PC-9 (cell line): ENCODE measurements around the gene RAB31. TPM values are rescaled to one million over a fixed set of nuclear protein-coding genes. Genes with fewer than 3 reads are reported as not detected.
"Not testable (repeated sequence)": the region's sequence is repeated elsewhere in the genome, so short reads cannot be mapped to it uniquely, and the experiment has no call there.

Experiments
- BruUV-seq: library from RNA; stranded (reverse); fragments of 400-500 nt; replicated peaks from 2 replicates; lab custom pipeline; 2021; lab: Mats Ljungman, UMichigan
- CTCF ChIA-PET: fragments of 300-600 bp; sonication (Branson Sonifier 250); formaldehyde crosslinking; loops from one replicate; lab custom pipeline; 2022; ENCODE audit warnings: antibody characterized with exemption; lab: Charles Lee
- POLR2A ChIA-PET: fragments of 300-600 bp; sonication (Branson Sonifier 250); formaldehyde crosslinking; loops from one replicate; lab custom pipeline; 2022; ENCODE audit warnings: antibody characterized with exemption; ENCODE audit not compliant: unreplicated experiment; lab: Charles Lee
- DNase-seq, 2 experiments: peaks; one replicate each; pipeline versions ENCODE4 v3.0.0 to v3.0.0-alpha.2; 2015 to 2022; ENCODE audit warnings: mixed read lengths in 1 of 2
- H2AFZ ChIP-seq: fragments of 200-600 bp; sonication (generic); 2 replicates; pipeline ENCODE4 v1.8.1; 2017; ENCODE audit warnings: antibody characterized with exemption
- H3F3A ChIP-seq: fragments of 200-600 bp; sonication (generic); 2 replicates; pipeline ENCODE4 v1.8.1; 2017; ENCODE audit warnings: antibody characterized with exemption, mild to moderate bottlenecking, low read depth; ENCODE audit not compliant: insufficient read depth
- H3K27ac ChIP-seq: fragments of 200-600 bp; sonication (generic); 2 replicates; pipeline ENCODE4 v1.6.1; 2016; ENCODE audit warnings: mixed run types
- H3K27me3 ChIP-seq: fragments of 200-600 bp; sonication (generic); 2 replicates; pipeline ENCODE4 v1.6.1; 2016; ENCODE audit warnings: low read depth, mixed run types; ENCODE audit not compliant: insufficient read depth
- H3K36me3 ChIP-seq: fragments of 200-600 bp; sonication (generic); 2 replicates; pipeline ENCODE4 v1.6.1; 2016; ENCODE audit warnings: low read depth, mixed run types
- H3K4me1 ChIP-seq: fragments of 200-600 bp; sonication (generic); replicated peaks from 2 replicates; pipeline ENCODE4 v1.6.1; 2016; ENCODE audit warnings: mixed run types; ENCODE audit not compliant: insufficient read depth
- H3K4me2 ChIP-seq: fragments of 200-600 bp; sonication (generic); 2 replicates; pipeline ENCODE4 v1.6.1; 2017; ENCODE audit warnings: mixed run types
- H3K4me3 ChIP-seq: fragments of 200-600 bp; sonication (generic); 2 replicates; pipeline ENCODE4 v1.6.1; 2016; ENCODE audit warnings: mixed run types
- H3K79me2 ChIP-seq: fragments of 200-600 bp; sonication (generic); 2 replicates; pipeline ENCODE4 v1.6.1; 2017; ENCODE audit warnings: low read depth, mixed run types
- H3K9me2 ChIP-seq: fragments of 200-600 bp; sonication (generic); 2 replicates; pipeline ENCODE4 v1.8.1; 2017; ENCODE audit warnings: mild to moderate bottlenecking; ENCODE audit not compliant: insufficient read depth
- H3K9me3 ChIP-seq: fragments of 200-600 bp; sonication (generic); 2 replicates; pipeline ENCODE4 v1.8.1; 2016; ENCODE audit warnings: low read depth; ENCODE audit not compliant: insufficient read depth
- H4K20me1 ChIP-seq: fragments of 200-600 bp; sonication (generic); 2 replicates; pipeline ENCODE4 v1.8.1; 2017; ENCODE audit not compliant: insufficient read depth
- CTCF ChIP-seq: fragments of 200-600 bp; sonication (generic); conservative IDR thresholded peaks from 2 replicates; pipeline ENCODE4 v1.6.1; 2017; ENCODE audit warnings: mixed run types, antibody characterized with exemption, mild to moderate bottlenecking, moderate library complexity
- EZH2 ChIP-seq: fragments of 200-600 bp; sonication (generic); IDR thresholded peaks from 2 replicates; pipeline ENCODE4 v1.8.0; 2017; ENCODE audit warnings: antibody characterized with exemption, low read depth
- intact Hi-C: fragments of 100-400 bp; cut with micrococcal nuclease; formaldehyde crosslinking; loops from one replicate; pipeline ENCODE4 v1.10.0; 2022; ENCODE audit not compliant: unreplicated experiment
- total RNA-seq: library from RNA; stranded (reverse); gene quantifications from 2 replicates; pipeline ENCODE4 v1.2.3, GENCODE V29; 2021

RAB31 gene
- total RNA-seq, 1 experiment from 2014 or later = 51.0 TPM

- no peak overlapping the region for H2AFZ ChIP-seq
- H3K27ac ChIP-seq = no peak overlapping the region
- no peak for TF ChIP-seq EZH2
- no peak for TF ChIP-seq CTCF
- POLR2A ChIA-PET = interaction anchor here (0.6 kb wide), 1 partner anchor 9 kb away, joined by 8 read pairs; no protein-coding TSS in a partner anchor
- no peaks in the 10 kb centered on the region for H3K9me2 ChIP-seq
- H3F3A ChIP-seq = peaks cover 5% of the 10 kb centered on the region; the same call in 1 of the 2 replicates
- H3K36me3 ChIP-seq = no peaks in the 10 kb centered on the region
- H3K9me3 ChIP-seq = no peaks in the 10 kb centered on the region
- H3K4me3 ChIP-seq = no peak overlapping the region
- H4K20me1 ChIP-seq = no peaks in the 10 kb centered on the region
- H3K4me2 ChIP-seq = no peak overlapping the region
- no peaks in the 10 kb centered on the region for H3K79me2 ChIP-seq
- no TSS peak for BruUV-seq
- no peaks in the 10 kb centered on the region for H3K4me1 ChIP-seq
- no peaks in the 10 kb centered on the region for H3K27me3 ChIP-seq
- CTCF ChIA-PET = no interaction called here
- intact Hi-C loops = no loop called here
- no peak for DNase-seq
Measured at GRCh38 chr18:9890196-9890595, 182.1 kb downstream of the RAB31 start.

DNA sequence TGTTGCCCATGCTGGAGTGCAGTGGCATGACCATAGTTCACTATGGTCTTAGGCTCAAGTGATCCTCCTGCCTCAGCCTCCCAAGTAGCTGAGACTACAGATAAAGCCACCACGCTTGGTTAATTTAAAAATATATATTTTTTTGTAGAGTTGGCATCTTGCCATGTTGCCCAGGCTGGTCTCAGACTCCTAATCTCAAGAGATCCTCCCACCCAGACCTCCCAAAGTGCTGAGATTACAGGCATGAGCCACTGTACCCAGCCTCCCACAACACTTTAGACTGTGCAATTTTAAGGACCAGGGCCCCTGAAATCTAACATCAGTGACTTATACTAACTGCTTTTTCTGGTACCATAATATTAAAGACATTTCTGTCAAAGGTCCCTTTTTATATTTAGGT is 182.9 kb downstream of the RAB31 start:
- Histone ChIP-seq H3K27ac (no peak overlapping the region), H3K36me3 (no peaks in the 10 kb centered on the region), H3K79me2 (no peaks in the 10 kb centered on the region), H3K4me3 (no peak overlapping the region), H4K20me1 (no peaks in the 10 kb centered on the region), H3K9me2 (no peaks in the 10 kb centered on the region), H3K4me1 (no peaks in the 10 kb centered on the region), H3K9me3 (no peaks in the 10 kb centered on the region), H3K27me3 (no peaks in the 10 kb centered on the region), H3F3A (peaks cover 5% of the 10 kb centered on the region; the same call in 1 of the 2 replicates), H3K4me2 (no peak overlapping the region), H2AFZ (no peak overlapping the region)
- TF ChIP-seq EZH2 (no peak), CTCF (no peak)
- ChIA-PET POLR2A (no interaction called here), CTCF (no interaction called here)
- intact Hi-C loops = no loop called here
- DNase-seq = no peak
- no TSS peak for BruUV-seq

DNA sequence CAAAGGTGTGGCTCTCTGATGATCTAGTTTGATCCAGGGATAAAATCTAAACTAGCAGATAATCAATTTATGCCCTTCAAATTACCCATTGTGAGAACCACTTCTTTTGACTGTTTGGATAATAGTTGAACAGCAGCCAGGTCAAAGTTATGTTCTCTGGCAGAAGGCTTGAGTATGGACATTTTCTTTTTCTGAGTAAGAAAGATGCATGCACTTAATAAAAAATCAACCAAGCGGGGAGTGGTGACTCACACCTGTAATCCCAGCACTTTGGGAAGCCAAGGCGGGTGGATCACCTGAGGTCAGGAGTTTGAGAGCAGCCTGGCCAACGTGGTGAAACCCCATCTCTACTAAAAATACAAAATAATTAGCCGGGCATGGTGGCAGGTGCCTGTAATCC is 183.4 kb downstream of the RAB31 start:
- H3K9me3 ChIP-seq, DNase-seq, H3K27me3 ChIP-seq, H3K4me2 ChIP-seq, H4K20me1 ChIP-seq, H3F3A ChIP-seq, POLR2A ChIA-PET, intact Hi-C loops, H3K4me1 ChIP-seq, CTCF ChIA-PET, H3K4me3 ChIP-seq, H3K9me2 ChIP-seq, BruUV-seq, H3K36me3 ChIP-seq, H2AFZ ChIP-seq, H3K27ac ChIP-seq, H3K79me2 ChIP-seq: not testable (repeated sequence)

DNA sequence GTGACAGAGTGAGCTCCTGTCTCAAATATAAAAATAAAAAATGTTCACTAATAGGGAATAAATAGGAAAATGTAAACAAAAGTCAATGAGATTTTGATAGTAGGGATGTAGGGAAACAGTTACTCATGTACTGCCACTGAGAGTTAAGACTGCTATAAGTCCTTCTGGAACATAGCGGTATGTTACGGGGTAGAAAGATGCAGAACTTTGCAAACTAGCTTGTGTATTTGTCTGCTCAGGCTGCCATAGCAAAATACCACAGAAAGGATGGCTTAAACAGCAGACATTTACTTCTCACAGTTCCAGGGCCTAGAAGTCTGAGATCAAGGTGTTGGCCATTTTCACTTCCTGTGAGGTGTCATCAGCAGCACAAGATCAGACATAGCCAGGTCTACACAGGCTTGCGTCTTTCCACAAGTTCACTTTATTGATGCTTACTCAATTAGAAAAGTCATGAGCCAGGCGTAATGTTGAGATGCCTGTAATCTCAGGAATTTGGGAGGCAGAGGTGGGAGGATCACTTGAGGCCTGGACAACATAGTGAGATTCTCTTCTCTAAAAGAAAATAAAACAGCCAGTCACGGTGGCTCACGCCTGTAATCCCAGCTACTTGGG is 186.5 kb downstream of the RAB31 start:
- H3K4me3 ChIP-seq = no peak overlapping the region
- no peak overlapping the region for H2AFZ ChIP-seq
- CTCF ChIA-PET = no interaction called here
- H3K4me2 ChIP-seq = no peak overlapping the region
- H3K27me3 ChIP-seq = no peaks in the 10 kb centered on the region
- no peaks in the 10 kb centered on the region for H3K9me3 ChIP-seq
- no peaks in the 10 kb centered on the region for H3K79me2 ChIP-seq
- peaks cover 19% of the 10 kb centered on the region for H3K4me1 ChIP-seq
- POLR2A ChIA-PET = no interaction called here
- TF ChIP-seq EZH2 = no peak
- no peak for TF ChIP-seq CTCF
- DNase-seq = no peak
- H3F3A ChIP-seq = peaks cover 17% of the 10 kb centered on the region
- H3K36me3 ChIP-seq = no peaks in the 10 kb centered on the region
- intact Hi-C loops = loop anchor here (5.0 kb wide), 1 partner anchor 152 kb away; no protein-coding TSS in a partner anchor
- no peak overlapping the region for H3K27ac ChIP-seq
- BruUV-seq = no TSS peak
- no peaks in the 10 kb centered on the region for H3K9me2 ChIP-seq
- no peaks in the 10 kb centered on the region for H4K20me1 ChIP-seq
